Liver (tissue), 9 donors: ENCODE measurements around the gene CCDC102A. TPM values are rescaled to one million over a fixed set of nuclear protein-coding genes. Genes with fewer than 3 reads are reported as not detected.
"Not testable (repeated sequence)": the region's sequence is repeated elsewhere in the genome, so short reads cannot be mapped to it uniquely, and the experiment has no call there.

ENCODE experiments used
- DNase-seq: peaks from one replicate; pipeline ENCODE4 v3.0.0-alpha.2; 2017; ENCODE audit warnings: low spot score
- H3K27ac ChIP-seq, 2 donors: one replicate each; pipeline ENCODE4 v1.7.0; 2013; ENCODE audit warnings: inconsistent platforms in 2 of 2, low read length in 2 of 2, control low read depth in 1 of 2, low read depth in 1 of 2, mild to moderate bottlenecking in 1 of 2
- H3K27me3 ChIP-seq, 4 donors: one replicate each; pipeline versions ENCODE4 v1.6.1 to v1.7.0; 2013; ENCODE audit warnings: low read length in 3 of 4, inconsistent platforms in 1 of 4, mild to moderate bottlenecking in 1 of 4, moderate library complexity in 1 of 4; ENCODE audit not compliant: control insufficient read depth in 4 of 4, insufficient read depth in 4 of 4
- H3K36me3 ChIP-seq, 4 donors: one replicate each; pipeline versions ENCODE4 v1.6.1 to v1.7.0; 2013; ENCODE audit warnings: low read length in 3 of 4, mild to moderate bottlenecking in 3 of 4, low read depth in 1 of 4, moderate library complexity in 1 of 4; ENCODE audit not compliant: control insufficient read depth in 4 of 4, insufficient read depth in 3 of 4
- H3K4me1 ChIP-seq, 4 donors: one replicate each; pipeline versions ENCODE4 v1.6.1 to v1.7.0; 2013; ENCODE audit warnings: low read length in 3 of 4, mild to moderate bottlenecking in 3 of 4, moderate library complexity in 1 of 4; ENCODE audit not compliant: control insufficient read depth in 4 of 4, insufficient read depth in 4 of 4
- H3K4me3 ChIP-seq, 3 donors: one replicate each; pipeline versions ENCODE4 v1.6.1 to v1.7.0; 2013; ENCODE audit warnings: low read length in 3 of 3, control low read depth in 1 of 3, low read depth in 1 of 3, mild to moderate bottlenecking in 1 of 3
- H3K9ac ChIP-seq, 2 donors: one replicate each; pipeline ENCODE4 v1.7.0; 2013; ENCODE audit warnings: low read length in 2 of 2, mild to moderate bottlenecking in 2 of 2, moderate library complexity in 2 of 2, control low read depth in 1 of 2, low read depth in 1 of 2
- H3K9me3 ChIP-seq, 4 donors: one replicate each; pipeline versions ENCODE4 v1.6.1 to v1.7.0; 2013; ENCODE audit warnings: low read length in 3 of 4; ENCODE audit not compliant: control insufficient read depth in 4 of 4
- EGR1 ChIP-seq, 2 donors: IDR thresholded peaks; 2 replicates each; pipeline ENCODE4 v1.6.1; 2016 to 2018; ENCODE audit warnings: antibody characterized with exemption in 2 of 2, low read depth in 2 of 2
- FOXA1 ChIP-seq: IDR thresholded peaks from 2 replicates; pipeline ENCODE4 v1.6.1; 2016; ENCODE audit warnings: antibody characterized with exemption
- GABPA ChIP-seq, 2 donors: IDR thresholded peaks in 1 of 2; conservative IDR thresholded peaks in 1 of 2; 2 replicates each; pipeline ENCODE4 v1.6.1; 2016; ENCODE audit warnings: antibody characterized with exemption in 2 of 2, mild to moderate bottlenecking in 1 of 2, moderate library complexity in 1 of 2
- HNF4A ChIP-seq, 2 donors: conservative IDR thresholded peaks; 2 replicates each; pipeline ENCODE4 v1.6.1; 2016; ENCODE audit warnings: antibody characterized with exemption in 2 of 2, mild to moderate bottlenecking in 2 of 2
- JUND ChIP-seq, 2 donors: IDR thresholded peaks; 2 replicates each; pipeline ENCODE4 v1.6.1; 2016; ENCODE audit warnings: antibody characterized with exemption in 2 of 2
- MAX ChIP-seq: IDR thresholded peaks from 2 replicates; pipeline ENCODE4 v1.6.1; 2016; ENCODE audit warnings: antibody characterized with exemption
- NR2F2 ChIP-seq: IDR thresholded peaks from 2 replicates; pipeline ENCODE4 v1.6.1; 2016; ENCODE audit warnings: antibody characterized with exemption
- REST ChIP-seq: IDR thresholded peaks from 2 replicates; pipeline ENCODE4 v1.6.1; 2016; ENCODE audit warnings: antibody characterized with exemption, mild to moderate bottlenecking
- RXRA ChIP-seq, 2 donors: IDR thresholded peaks; 2 replicates each; pipeline ENCODE4 v1.6.1; 2017 to 2018; ENCODE audit warnings: antibody characterized with exemption in 2 of 2, mild to moderate bottlenecking in 1 of 2
- SP1 ChIP-seq: IDR thresholded peaks from 2 replicates; pipeline ENCODE4 v1.6.1; 2018; ENCODE audit warnings: antibody characterized with exemption, mild to moderate bottlenecking
- TAF1 ChIP-seq: conservative IDR thresholded peaks from 2 replicates; pipeline ENCODE4 v1.6.1; 2016; ENCODE audit warnings: antibody characterized with exemption, mild to moderate bottlenecking
- YY1 ChIP-seq: IDR thresholded peaks from 2 replicates; pipeline ENCODE4 v1.6.1; 2016; ENCODE audit warnings: antibody characterized with exemption, mild to moderate bottlenecking
- WGBS: extraction: QIAGEN DNeasy Blood & Tissue Kit; methylation state at CpG from one replicate; pipeline ENCODE4 v1.1.7; 2013; 5-methylcytosine and 5-hydroxymethylcytosine counted together
- polyA plus RNA-seq, 2 donors: library from polyadenylated mRNA; stranded (reverse) in 1 of 2; unstranded in 1 of 2; fragments of 200-250 nt in 1 of 2; fragments of >200 nt in 1 of 2; fragmentation: Nextera tagmentation in 1 of 2; extraction: Ambion mirVana in 1 of 2; gene quantifications; one replicate each; pipeline versions ENCODE4 v1.2.1 to v1.2.3, GENCODE V29; 2013 to 2015
- total RNA-seq, 2 donors: library from RNA; depleted of rRNA; stranded (reverse); fragments of >200 nt; gene quantifications; one replicate each; pipeline ENCODE4 v1.2.3, GENCODE V29; 2014
- donor health status: healthy.
- donor health status: healthy.
- donor health status: healthy.
- donor health status: healthy.
- donor health status: healthy.

The CCDC102A gene
- total and polyA plus RNA-seq, 4 donors: 0.36 to 2.6 (median 1.7) TPM

- no peak for DNase-seq
- no peak overlapping the region for H3K4me3 ChIP-seq
- TF ChIP-seq NR2F2 (no peak), REST (no peak), JUND (IDR thresholded peaks at IDR 0.05) (no peak), TAF1 (no peak), SP1 (no peak), YY1 (no peak), MAX (no peak), GABPA (IDR thresholded peaks at IDR 0.05 in 1 of 2, conservative IDR thresholded peaks at IDR 0.05 in 1 of 2) (no peak), FOXA1 (no peak), RXRA (IDR thresholded peaks at IDR 0.05) (no peak), HNF4A (conservative IDR thresholded peaks at IDR 0.05) (no peak)
- H3K36me3 ChIP-seq: no peaks in the 10 kb centered on the region
- no peak overlapping the region for H3K9ac ChIP-seq
- H3K27me3 ChIP-seq: no peaks in the 10 kb centered on the region
- 89% methylated on average over 4 of the region's 4 CpGs for WGBS
- H3K4me1 ChIP-seq: no peaks in the 10 kb centered on the region
- no peak overlapping the region for H3K27ac ChIP-seq
- no peaks in the 10 kb centered on the region for H3K9me3 ChIP-seq
Measured at GRCh38 chr16:57548408-57548807, 12.0 kb upstream of the CCDC102A start.

- H3K36me3 ChIP-seq, H3K4me3 ChIP-seq, DNase-seq, H3K9me3 ChIP-seq, H3K4me1 ChIP-seq, H3K27ac ChIP-seq, H3K27me3 ChIP-seq, H3K9ac ChIP-seq: not testable (repeated sequence)
- 92% methylated on average over 12 of the region's 12 CpGs for WGBS
Measured at GRCh38 chr16:57547524-57547923, 11.2 kb upstream of the CCDC102A start.

- DNase-seq: no peak
- TF ChIP-seq YY1: no peak
- TF ChIP-seq TAF1: no peak
- no peak for TF ChIP-seq NR2F2
- no peak for TF ChIP-seq EGR1 (IDR thresholded peaks at IDR 0.05; ENCODE audit: low read depth in 2 of 2)
- Histone ChIP-seq H3K27ac (no peak overlapping the region), H3K4me1 (no peaks in the 10 kb centered on the region), H3K36me3 (no peaks in the 10 kb centered on the region), H3K9ac (no peak overlapping the region), H3K9me3 (no peaks in the 10 kb centered on the region), H3K4me3 (no peak overlapping the region), H3K27me3 (no peaks in the 10 kb centered on the region)
- WGBS: 73% methylated on average over 4 of the region's 4 CpGs
Measured at GRCh38 chr16:57544124-57544653, 7.8 kb upstream of the CCDC102A start.
